Mucosa of descending colon (tissue), 3 donors: ENCODE data around the gene DNAJA2. TPM values are rescaled to one million over a fixed set of nuclear protein-coding genes. Genes with fewer than 3 reads are reported as not detected.

Experiments used
- ATAC-seq: fragments of 200-7000 bp; cut with Tn5 transposase; one replicate; pipeline ENCODE4 v1.9.1; 2020; ENCODE audit warnings: mild to moderate bottlenecking, moderate library complexity
- DNase-seq, 3 donors: peaks; one replicate each; pipeline ENCODE4 v3.0.0-alpha.2; 2020
- H3K36me3 ChIP-seq: fragments of 200-600 bp; one replicate; pipeline ENCODE4 v1.8.0; 2021; ENCODE audit warnings: low read depth, mild to moderate bottlenecking
- H3K4me1 ChIP-seq: fragments of 200-600 bp; one replicate; pipeline ENCODE4 v1.8.0; 2021; ENCODE audit warnings: low read depth, mild to moderate bottlenecking
- H3K4me3 ChIP-seq: fragments of 200-600 bp; one replicate; pipeline ENCODE4 v1.8.0; 2021; ENCODE audit warnings: mild to moderate bottlenecking
- H3K9me3 ChIP-seq: fragments of 200-600 bp; one replicate; pipeline ENCODE4 v1.8.0; 2021; ENCODE audit warnings: mild to moderate bottlenecking
- CTCF ChIP-seq: fragments of 200-600 bp; IDR thresholded peaks from one replicate; pipeline ENCODE4 v1.8.0; 2022; ENCODE audit warnings: antibody characterized with exemption, mild to moderate bottlenecking
- intact Hi-C, 2 donors: fragments of 100-400 bp; cut with DNase I in 1 of 2; cut with micrococcal nuclease in 1 of 2; formaldehyde crosslinking; loops; one replicate each; pipeline versions ENCODE4 v1.11.0 to v1.11.1; 2022; cut with DNase I, micrococcal nuclease
- total RNA-seq, 3 donors: library from RNA; stranded (reverse); fragmentation: NEBNext Ultra II Directional in 2 of 3; extraction: Animal tissue kit (Norgen Biotek cat#: 25700) in 2 of 3; gene quantifications; one replicate each; pipeline versions ENCODE4 v1.2.1 to v1.2.4, GENCODE V29; 2021 to 2023
- donor health status: DM: no; HTN: no; CAD: no; lungs with moderate emphysema.
- donor health status: DM: no; HTN: no; CAD: no.
- donor health status: DM: no; HTN: yes; CAD: no.

DNAJA2 gene
- total RNA-seq, 3 donors from 2014 or later = 55.5 to 74.7 (median 59.6) TPM

- Histone ChIP-seq H3K36me3 (no peaks in the 10 kb centered on the region), H3K9me3 (no peaks in the 10 kb centered on the region), H3K4me1 (peaks cover 11% of the 10 kb centered on the region), H3K4me3 (no peak overlapping the region)
- intact Hi-C loops = no loop called here
- ATAC-seq = no peak
- no peak for DNase-seq
- no peak for TF ChIP-seq CTCF
These were observed 56.5 kb downstream of the DNAJA2 start for GRCh38 chr16:46916980-46917379.

- no peak for TF ChIP-seq CTCF
- H3K4me3 ChIP-seq = no peak overlapping the region
- no peaks in the 10 kb centered on the region for H3K36me3 ChIP-seq
- intact Hi-C loops = no loop called here
- no peak for DNase-seq
- ATAC-seq = no peak
- no peaks in the 10 kb centered on the region for H3K9me3 ChIP-seq
- H3K4me1 ChIP-seq = peaks cover 4% of the 10 kb centered on the region
These were observed 57.9 kb downstream of the DNAJA2 start for GRCh38 chr16:46915483-46916025.

GRCh38 chr16:46914556-46915201 lies 58.8 kb downstream of the DNAJA2 start:
- no peak for DNase-seq
- H3K4me3 ChIP-seq = no peak overlapping the region
- no peak for ATAC-seq
- no peaks in the 10 kb centered on the region for H3K9me3 ChIP-seq
- no peaks in the 10 kb centered on the region for H3K4me1 ChIP-seq
- intact Hi-C loops = no loop called here
- H3K36me3 ChIP-seq = no peaks in the 10 kb centered on the region
- no peak for TF ChIP-seq CTCF

- no peaks in the 10 kb centered on the region for H3K36me3 ChIP-seq
- no peaks in the 10 kb centered on the region for H3K9me3 ChIP-seq
- DNase-seq (no peak), ATAC-seq (no peak)
- H3K4me3 ChIP-seq = no peak overlapping the region
- H3K4me1 ChIP-seq = no peaks in the 10 kb centered on the region
- intact Hi-C loops = no loop called here
- TF ChIP-seq CTCF = no peak
These were observed 61.8 kb downstream of the DNAJA2 start for GRCh38 chr16:46911650-46912049.

GRCh38 chr16:46911038-46911437 lies 62.4 kb downstream of the DNAJA2 start:
- no peak for TF ChIP-seq CTCF
- H3K36me3 ChIP-seq = no peaks in the 10 kb centered on the region
- DNase-seq (no peak), ATAC-seq (no peak)
- intact Hi-C loops = no loop called here
- H3K4me3 ChIP-seq = no peak overlapping the region
- no peaks in the 10 kb centered on the region for H3K4me1 ChIP-seq
- no peaks in the 10 kb centered on the region for H3K9me3 ChIP-seq
